Keratinocyte (primary cell): Measurements from ENCODE around the gene CYP2A6.

Source experiments
- EZH2 ChIP-seq: IDR thresholded peaks from one replicate; pipeline ENCODE4 v1.6.1; 2012; ENCODE audit warnings: inconsistent platforms, mild to moderate bottlenecking, low read length, moderate library complexity
- TF ChIP-seq, protein P1 (sequence below), 3 experiments: IDR thresholded peaks in 1 of 3; conservative IDR thresholded peaks in 1 of 3; optimal IDR thresholded peaks in 1 of 3; 2 replicates in 2 of 3; 3 replicates in 1 of 3; pipeline versions ENCODE3 to v1.5.1; 2011; ENCODE audit warnings: low read length in 3 of 3, mild to moderate bottlenecking in 3 of 3, moderate library complexity in 2 of 3, control low read depth in 1 of 3, inconsistent platforms in 1 of 3; ENCODE audit not compliant: insufficient read depth in 2 of 3; ENCODE audit errors: extremely low read depth in 1 of 3

DNA sequence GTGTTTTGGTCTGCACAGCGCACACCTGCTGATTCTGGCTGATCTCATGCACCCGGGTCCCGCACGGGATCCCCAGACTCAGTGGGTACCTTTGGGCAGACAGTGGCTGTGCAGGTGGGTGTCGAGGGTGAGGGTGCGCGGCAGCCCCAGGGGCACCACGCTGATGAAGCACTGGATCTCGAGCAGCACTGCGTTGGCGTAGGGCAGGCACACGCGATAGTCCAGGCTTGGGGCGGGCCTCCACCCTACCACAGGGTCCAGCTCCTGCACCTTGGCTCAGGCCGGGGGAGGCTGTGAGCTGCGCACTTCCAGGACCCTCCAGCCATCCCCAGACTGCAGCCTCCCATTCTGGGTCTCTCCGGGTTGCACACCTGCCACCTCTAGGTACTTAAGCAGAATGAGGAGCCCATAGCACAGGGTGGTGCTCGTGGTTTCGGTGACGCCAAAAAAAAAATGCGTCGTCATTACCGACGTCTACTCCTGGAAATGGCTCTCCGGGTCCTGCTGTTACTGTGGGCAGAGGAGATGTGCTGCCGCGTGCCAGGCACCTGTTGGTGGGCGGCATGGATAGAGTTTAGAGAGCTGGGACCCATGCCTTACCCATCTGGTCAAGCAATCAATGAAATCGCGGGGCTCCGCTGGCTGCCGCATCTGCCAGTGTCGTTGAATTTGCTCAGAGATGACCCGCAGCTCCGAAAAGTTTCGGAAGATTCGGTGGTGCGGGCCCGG lies 40.7 kb downstream of the CYP2A6 start:
- TF ChIP-seq, protein P1, sequence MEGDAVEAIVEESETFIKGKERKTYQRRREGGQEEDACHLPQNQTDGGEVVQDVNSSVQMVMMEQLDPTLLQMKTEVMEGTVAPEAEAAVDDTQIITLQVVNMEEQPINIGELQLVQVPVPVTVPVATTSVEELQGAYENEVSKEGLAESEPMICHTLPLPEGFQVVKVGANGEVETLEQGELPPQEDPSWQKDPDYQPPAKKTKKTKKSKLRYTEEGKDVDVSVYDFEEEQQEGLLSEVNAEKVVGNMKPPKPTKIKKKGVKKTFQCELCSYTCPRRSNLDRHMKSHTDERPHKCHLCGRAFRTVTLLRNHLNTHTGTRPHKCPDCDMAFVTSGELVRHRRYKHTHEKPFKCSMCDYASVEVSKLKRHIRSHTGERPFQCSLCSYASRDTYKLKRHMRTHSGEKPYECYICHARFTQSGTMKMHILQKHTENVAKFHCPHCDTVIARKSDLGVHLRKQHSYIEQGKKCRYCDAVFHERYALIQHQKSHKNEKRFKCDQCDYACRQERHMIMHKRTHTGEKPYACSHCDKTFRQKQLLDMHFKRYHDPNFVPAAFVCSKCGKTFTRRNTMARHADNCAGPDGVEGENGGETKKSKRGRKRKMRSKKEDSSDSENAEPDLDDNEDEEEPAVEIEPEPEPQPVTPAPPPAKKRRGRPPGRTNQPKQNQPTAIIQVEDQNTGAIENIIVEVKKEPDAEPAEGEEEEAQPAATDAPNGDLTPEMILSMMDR (optimal IDR thresholded peaks at IDR 0.05 in 1 of 3, IDR thresholded peaks at IDR 0.05 in 1 of 3, conservative IDR thresholded peaks at IDR 0.05 in 1 of 3; ENCODE audit: extremely low read depth in 1 of 3, insufficient read depth in 2 of 3, low read length in 3 of 3), result no peak
- TF ChIP-seq EZH2, result no peak
